Measurements from ENCODE around the gene SPPL3.

GRCh38 chr12:120820884-120821510 is 83.2 kb downstream of the SPPL3 start:
- TF ChIP-seq POLR2A (IDR thresholded peaks at IDR 0.05; ENCODE audit: low read length) (no peak), GATA1 (IDR thresholded peaks at IDR 0.05; ENCODE audit: low read depth, low read length) (no peak)

All from erythroblast (primary cell).